HG02943 (cell line): ENCODE data around the gene OSBPL3.
"Not testable (repeated sequence)": the region's sequence is repeated elsewhere in the genome, so short reads cannot be mapped to it uniquely, and the experiment has no call there.

Source experiments
- ATAC-seq: cut with Tn5 transposase; IDR thresholded peaks from one replicate; pipeline ENCODE4 v1.9.1; 2021; ENCODE audit warnings: mild to moderate bottlenecking, low read depth, moderate library complexity; ENCODE audit not compliant: unreplicated experiment

The OSBPL3 gene

GRCh38 chr7:24808518-24808917 is 171.5 kb downstream of the OSBPL3 start:
- no peak for ATAC-seq

GRCh38 chr7:24802300-24802699 is 177.7 kb downstream of the OSBPL3 start:
- no peak for ATAC-seq

- no peak for ATAC-seq
Measured at GRCh38 chr7:24801883-24802282, 178.1 kb downstream of the OSBPL3 start.

GRCh38 chr7:24800667-24801066 is 179.3 kb downstream of the OSBPL3 start:
- no peak for ATAC-seq

GRCh38 chr7:24800073-24800472 is 179.9 kb downstream of the OSBPL3 start:
- no peak for ATAC-seq

GRCh38 chr7:24799506-24799905 is 180.5 kb downstream of the OSBPL3 start:
- ATAC-seq: no peak

GRCh38 chr7:24798261-24798660 is 181.7 kb downstream of the OSBPL3 start:
- ATAC-seq: no peak

GRCh38 chr7:24797270-24797669 is 182.7 kb downstream of the OSBPL3 start:
- no peak for ATAC-seq

- ATAC-seq: no peak
Measured at GRCh38 chr7:24795407-24795767, 184.6 kb downstream of the OSBPL3 start.

GRCh38 chr7:24794751-24795406 is 185.1 kb downstream of the OSBPL3 start:
- ATAC-seq: not testable (repeated sequence)

- ATAC-seq: no peak
Measured at GRCh38 chr7:24793982-24794648, 185.9 kb downstream of the OSBPL3 start.

GRCh38 chr7:24788961-24789576 is 190.9 kb downstream of the OSBPL3 start:
- no peak for ATAC-seq

GRCh38 chr7:24788075-24788474 is 191.9 kb downstream of the OSBPL3 start:
- ATAC-seq: no peak

GRCh38 chr7:24786941-24787340 is 193.0 kb downstream of the OSBPL3 start:
- no peak for ATAC-seq

GRCh38 chr7:24786306-24786705 is 193.7 kb downstream of the OSBPL3 start:
- ATAC-seq: no peak

- ATAC-seq: no peak
Measured at GRCh38 chr7:24784277-24784676, 195.7 kb downstream of the OSBPL3 start.

- no peak for ATAC-seq
Measured at GRCh38 chr7:24783698-24784097, 196.3 kb downstream of the OSBPL3 start.

- ATAC-seq: no peak
Measured at GRCh38 chr7:24781106-24781505, 198.9 kb downstream of the OSBPL3 start.

GRCh38 chr7:24779283-24779655 is 200.7 kb downstream of the OSBPL3 start:
- no peak for ATAC-seq

- no peak for ATAC-seq
Measured at GRCh38 chr7:24778543-24779282, 201.3 kb downstream of the OSBPL3 start.

GRCh38 chr7:24777806-24778205 is 202.2 kb downstream of the OSBPL3 start:
- no peak for ATAC-seq
